SU-DHL-6 (cell line): Measurements from ENCODE around the gene FERMT3.

Experiments used
- H2AFZ ChIP-seq: fragments of 200-600 bp; sonication (generic); 2 replicates; pipeline ENCODE4 v1.6.1; 2014; ENCODE audit warnings: low read depth, mild to moderate bottlenecking, moderate library complexity, mixed read lengths, antibody characterized with exemption, low read length; ENCODE audit not compliant: severe bottlenecking
- H3F3A ChIP-seq: fragments of 200-600 bp; shearing (Covaris generic); 2 replicates; pipeline ENCODE4 v1.6.0; 2016; ENCODE audit warnings: antibody characterized with exemption, mild to moderate bottlenecking; ENCODE audit not compliant: insufficient read depth
- H3K27ac ChIP-seq: fragments of 200-600 bp; sonication (generic); 2 replicates; pipeline ENCODE4 v1.5.1; 2016; ENCODE audit warnings: low read depth, mild to moderate bottlenecking, low read length, moderate library complexity, mixed read lengths
- H3K27me3 ChIP-seq: fragments of 200-600 bp; sonication (generic), shearing (Covaris generic); 2 replicates; pipeline ENCODE4 v1.6.0; 2014; ENCODE audit warnings: mild to moderate bottlenecking, low read length
- H3K36me3 ChIP-seq: fragments of 200-600 bp; sonication (generic); 2 replicates; pipeline ENCODE4 v1.6.1; 2014; ENCODE audit warnings: mild to moderate bottlenecking, low read length, mixed read lengths
- H3K4me2 ChIP-seq: fragments of 300-600, 200-600 bp; shearing (Covaris generic), sonication (generic); 2 replicates; pipeline ENCODE4 v1.6.0; 2014; ENCODE audit warnings: low read length, low read depth, mild to moderate bottlenecking; ENCODE audit not compliant: poor library complexity, severe bottlenecking
- H3K4me3 ChIP-seq: fragments of 200-600 bp; sonication (generic); 2 replicates; pipeline ENCODE4 v1.5.1; 2014; ENCODE audit warnings: antibody characterized with exemption, low read length, mild to moderate bottlenecking, mixed read lengths; ENCODE audit not compliant: insufficient read depth, poor library complexity, severe bottlenecking
- H3K79me2 ChIP-seq: fragments of 200-600 bp; sonication (generic); 2 replicates; pipeline ENCODE4 v1.6.1; 2014; ENCODE audit warnings: mild to moderate bottlenecking, low read length, moderate library complexity; ENCODE audit not compliant: insufficient read depth
- H3K9ac ChIP-seq: fragments of 200-600 bp; sonication (generic); 2 replicates; pipeline ENCODE4 v1.7.0; 2014; ENCODE audit warnings: mild to moderate bottlenecking, low read length
- H3K9me2 ChIP-seq: fragments of 200-600 bp; sonication (generic); replicated peaks from 2 replicates; pipeline ENCODE4 v1.6.1; 2014; ENCODE audit warnings: low read length; ENCODE audit not compliant: insufficient read depth
- H3K9me3 ChIP-seq: fragments of 200-600 bp; sonication (generic); 2 replicates; pipeline ENCODE4 v1.6.1; 2014; ENCODE audit warnings: low read length, mixed read lengths; ENCODE audit not compliant: insufficient read depth
- H4K20me1 ChIP-seq: fragments of 200-600 bp; sonication (generic); 2 replicates; pipeline ENCODE4 v1.6.1; 2014; ENCODE audit warnings: low read depth, mild to moderate bottlenecking, antibody characterized with exemption, low read length, moderate library complexity, mixed read lengths
- CTCF ChIP-seq: fragments of 200-600 bp; sonication (generic); IDR thresholded peaks from one replicate; pipeline ENCODE4 v1.5.1; 2017; ENCODE audit warnings: antibody characterized with exemption, mild to moderate bottlenecking, low read length, moderate library complexity; ENCODE audit not compliant: insufficient read depth, poor library complexity, severe bottlenecking
- EZH2phosphoT487 ChIP-seq: fragments of 200-600 bp; sonication (generic), shearing (Covaris generic); conservative IDR thresholded peaks from 2 replicates; pipeline ENCODE4 v1.6.1; 2018; ENCODE audit warnings: mild to moderate bottlenecking, antibody characterized with exemption, low read length, moderate library complexity, mixed read lengths

FERMT3 gene

DNA sequence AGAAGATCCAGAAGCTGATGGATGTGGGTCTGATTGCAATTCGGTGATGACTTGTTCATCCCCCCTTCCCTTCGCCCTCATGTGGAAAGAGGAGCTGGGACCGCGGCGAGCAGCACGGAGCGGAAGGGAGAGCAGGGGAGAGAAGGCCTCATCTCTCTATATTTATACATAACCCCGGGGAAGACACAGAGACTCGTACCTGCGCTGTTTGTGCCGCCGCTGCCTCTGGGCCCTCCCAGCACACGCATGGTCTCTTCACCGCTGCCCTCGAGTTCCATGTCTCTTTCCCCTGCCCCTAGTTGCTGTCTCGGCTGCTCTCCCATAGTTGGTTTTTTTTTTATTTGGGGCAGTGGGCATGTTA lies 2.5 kb upstream of the FERMT3 start:
- H3K27ac ChIP-seq: no peak overlapping the region

GRCh38 chr11:64204464-64204989 lies 2.0 kb upstream of the FERMT3 start:
- Histone ChIP-seq H3K9ac (no peak overlapping the region), H3K9me2 (no peaks in the 10 kb centered on the region), H3F3A (peaks cover 15% of the 10 kb centered on the region), H3K27me3 (no peaks in the 10 kb centered on the region), H4K20me1 (no peaks in the 10 kb centered on the region), H3K79me2 (no peaks in the 10 kb centered on the region; the same call in 1 of the 2 replicates), H3K36me3 (no peaks in the 10 kb centered on the region; the same call in none of the 2 replicates), H3K4me2 (no peak overlapping the region), H3K4me3 (no peak overlapping the region), H3K9me3 (no peaks in the 10 kb centered on the region), H2AFZ (no peak overlapping the region), H3K27ac (no peak overlapping the region)
- TF ChIP-seq CTCF (peak; percentile 53), EZH2phosphoT487 (no peak)

More for the DNA sequence above, 2.5 kb upstream of the FERMT3 start:
- Histone ChIP-seq H3K4me3 (no peak overlapping the region), H3K4me2 (no peak overlapping the region), H3K27me3 (no peaks in the 10 kb centered on the region), H3K9ac (no peak overlapping the region), H3K36me3 (no peaks in the 10 kb centered on the region; the same call in none of the 2 replicates), H3K9me3 (no peaks in the 10 kb centered on the region), H4K20me1 (no peaks in the 10 kb centered on the region), H3K79me2 (no peaks in the 10 kb centered on the region; the same call in 1 of the 2 replicates), H3K9me2 (no peaks in the 10 kb centered on the region), H3F3A (peaks cover 15% of the 10 kb centered on the region), H2AFZ (no peak overlapping the region)
- TF ChIP-seq CTCF (no peak), EZH2phosphoT487 (no peak)

GRCh38 chr11:64207256-64208085 lies 950 bp downstream of the FERMT3 start:
- Histone ChIP-seq H3K27me3 (no peaks in the 10 kb centered on the region), H3K9ac (peak overlapping the region; percentile 89), H3F3A (peaks cover 15% of the 10 kb centered on the region), H2AFZ (peak overlapping the region; percentile 24), H3K9me2 (no peaks in the 10 kb centered on the region), H3K36me3 (no peaks in the 10 kb centered on the region; the same call in 1 of the 2 replicates), H3K27ac (peak overlapping the region; percentile 86), H3K4me3 (peak overlapping the region; percentile 72), H4K20me1 (no peaks in the 10 kb centered on the region), H3K79me2 (no peaks in the 10 kb centered on the region; the same call in 1 of the 2 replicates), H3K9me3 (no peaks in the 10 kb centered on the region), H3K4me2 (peak overlapping the region; percentile 97)
- TF ChIP-seq EZH2phosphoT487 (no peak), CTCF (no peak)
